BE2C (cell line): ENCODE results near the gene TBC1D2.

Experiments used
- DNase-seq: peaks from one replicate; pipeline ENCODE4 v3.0.0-alpha.2; 2020
- H3K27me3 ChIP-seq: fragments of 250-450 bp; sonication (Bioruptor Pico); 2 replicates; pipeline ENCODE4 v1.5.1; 2020; ENCODE audit warnings: mild to moderate bottlenecking
- H3K36me3 ChIP-seq: fragments of 250-450 bp; sonication (Bioruptor Pico); 2 replicates; pipeline ENCODE4 v1.5.1; 2020; ENCODE audit warnings: mild to moderate bottlenecking
- H3K4me1 ChIP-seq: fragments of 250-450 bp; sonication (Bioruptor Pico); 2 replicates; pipeline ENCODE4 v1.5.1; 2020
- H3K4me3 ChIP-seq: 2 replicates; pipeline ENCODE4 v1.5.1; 2011; ENCODE audit warnings: low read depth, low read length
- H3K9me3 ChIP-seq: fragments of 250-450 bp; sonication (Bioruptor Pico); 2 replicates; pipeline ENCODE4 v1.5.1; 2020
- TF ChIP-seq, protein P1 (sequence below): IDR thresholded peaks from 2 replicates; pipeline ENCODE4 v1.5.1; 2012; ENCODE audit warnings: mild to moderate bottlenecking, low read depth, low read length

TBC1D2 gene

DNA sequence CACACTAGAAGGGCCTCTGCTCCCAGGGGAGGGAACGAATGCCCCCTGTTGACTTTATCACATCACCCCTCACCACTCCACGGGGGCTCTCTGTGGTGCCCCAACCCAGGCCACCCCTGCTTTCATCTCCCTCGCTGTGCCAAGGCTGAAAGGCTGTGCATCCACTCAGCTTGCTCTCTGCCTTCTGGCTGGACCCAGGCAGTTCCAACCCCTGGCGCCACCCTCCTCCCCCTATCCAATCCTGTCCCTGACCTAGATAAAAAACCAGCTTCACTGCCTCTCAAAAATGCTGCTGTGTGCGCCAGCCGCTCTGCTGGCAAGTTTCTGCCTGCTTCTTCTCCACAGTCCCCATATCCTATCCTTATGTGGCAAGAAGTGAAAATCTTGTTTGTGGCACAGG lies 40.6 kb downstream of the TBC1D2 start:
- Histone ChIP-seq H3K36me3 (no peaks in the 10 kb centered on the region), H3K4me3 (no peak overlapping the region), H3K4me1 (no peaks in the 10 kb centered on the region; the same call in 1 of the 2 replicates), H3K9me3 (no peaks in the 10 kb centered on the region), H3K27me3 (no peaks in the 10 kb centered on the region)
- no peak for DNase-seq
- TF ChIP-seq, protein P1, sequence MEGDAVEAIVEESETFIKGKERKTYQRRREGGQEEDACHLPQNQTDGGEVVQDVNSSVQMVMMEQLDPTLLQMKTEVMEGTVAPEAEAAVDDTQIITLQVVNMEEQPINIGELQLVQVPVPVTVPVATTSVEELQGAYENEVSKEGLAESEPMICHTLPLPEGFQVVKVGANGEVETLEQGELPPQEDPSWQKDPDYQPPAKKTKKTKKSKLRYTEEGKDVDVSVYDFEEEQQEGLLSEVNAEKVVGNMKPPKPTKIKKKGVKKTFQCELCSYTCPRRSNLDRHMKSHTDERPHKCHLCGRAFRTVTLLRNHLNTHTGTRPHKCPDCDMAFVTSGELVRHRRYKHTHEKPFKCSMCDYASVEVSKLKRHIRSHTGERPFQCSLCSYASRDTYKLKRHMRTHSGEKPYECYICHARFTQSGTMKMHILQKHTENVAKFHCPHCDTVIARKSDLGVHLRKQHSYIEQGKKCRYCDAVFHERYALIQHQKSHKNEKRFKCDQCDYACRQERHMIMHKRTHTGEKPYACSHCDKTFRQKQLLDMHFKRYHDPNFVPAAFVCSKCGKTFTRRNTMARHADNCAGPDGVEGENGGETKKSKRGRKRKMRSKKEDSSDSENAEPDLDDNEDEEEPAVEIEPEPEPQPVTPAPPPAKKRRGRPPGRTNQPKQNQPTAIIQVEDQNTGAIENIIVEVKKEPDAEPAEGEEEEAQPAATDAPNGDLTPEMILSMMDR = no peak

DNA sequence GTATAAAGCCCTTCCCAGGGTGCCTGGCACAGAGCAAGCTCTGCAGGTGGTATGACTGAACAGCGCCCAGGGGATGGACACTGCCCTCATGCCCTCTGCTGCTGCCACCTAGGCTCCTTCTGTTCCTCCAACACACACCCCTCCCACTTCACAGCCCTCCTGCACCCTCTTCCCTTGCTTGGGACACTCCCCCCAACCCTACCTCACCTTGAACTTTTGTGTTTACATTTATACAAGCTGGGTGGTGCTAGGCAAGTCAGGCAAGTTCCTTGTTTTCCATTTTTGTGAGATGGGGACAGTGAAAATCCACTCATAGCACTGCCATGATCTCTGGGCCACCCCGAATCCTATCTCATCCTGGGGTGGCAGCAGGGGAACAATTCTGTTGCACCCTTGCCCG lies 44.2 kb downstream of the TBC1D2 start:
- Histone ChIP-seq H3K9me3 (no peaks in the 10 kb centered on the region), H3K27me3 (no peaks in the 10 kb centered on the region), H3K36me3 (no peaks in the 10 kb centered on the region), H3K4me1 (no peaks in the 10 kb centered on the region; the same call in 1 of the 2 replicates), H3K4me3 (no peak overlapping the region)
- DNase-seq = no peak
- TF ChIP-seq, protein P1 = no peak

DNA sequence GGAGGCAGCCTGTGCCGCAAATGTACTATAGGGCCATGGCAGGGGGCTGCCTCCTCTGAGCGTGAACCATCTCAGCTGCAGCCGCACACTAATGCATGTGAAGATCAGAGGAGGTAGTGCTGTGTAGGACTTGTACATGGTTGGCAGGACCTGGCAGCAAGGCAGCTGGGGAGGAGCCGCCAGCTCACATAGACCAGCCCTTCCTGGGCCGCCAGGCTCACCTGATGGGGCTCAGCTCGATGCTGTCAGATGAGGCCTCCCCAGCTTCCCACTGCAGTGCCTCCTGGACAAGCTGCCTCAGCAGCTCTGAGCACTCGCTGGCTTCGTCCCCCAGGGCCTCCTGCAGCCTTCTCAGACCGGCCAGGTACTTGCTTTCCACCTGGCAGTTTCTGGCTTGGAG lies 45.0 kb downstream of the TBC1D2 start:
- no peak overlapping the region for H3K4me3 ChIP-seq
- H3K4me1 ChIP-seq = no peaks in the 10 kb centered on the region
- no peaks in the 10 kb centered on the region for H3K36me3 ChIP-seq
- no peaks in the 10 kb centered on the region for H3K9me3 ChIP-seq
- no peak for DNase-seq
- TF ChIP-seq, protein P1 = no peak
- no peaks in the 10 kb centered on the region for H3K27me3 ChIP-seq

DNA sequence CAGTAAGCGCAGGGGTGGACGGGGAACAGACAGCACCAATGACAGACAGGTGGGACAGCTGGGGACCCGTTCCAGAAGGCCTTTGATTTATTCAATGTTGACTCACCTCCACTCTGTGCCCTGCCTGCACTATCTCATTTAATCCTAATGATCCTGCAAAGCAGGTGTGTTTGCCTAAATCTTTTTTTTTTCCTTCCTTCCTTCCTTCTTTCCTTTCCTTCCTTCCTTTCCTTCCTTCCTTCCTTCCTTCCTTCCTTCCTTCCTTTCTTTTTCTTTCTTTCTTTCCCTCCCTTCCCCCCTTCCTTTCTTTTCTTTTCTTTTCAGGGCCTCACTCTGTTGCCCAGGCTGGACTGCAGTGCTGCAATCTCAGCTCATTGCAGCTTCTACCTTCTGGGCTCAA lies 45.9 kb downstream of the TBC1D2 start:
- Histone ChIP-seq H3K36me3 (no peaks in the 10 kb centered on the region), H3K9me3 (no peaks in the 10 kb centered on the region), H3K4me1 (no peaks in the 10 kb centered on the region), H3K4me3 (no peak overlapping the region), H3K27me3 (no peaks in the 10 kb centered on the region)
- TF ChIP-seq, protein P1 = no peak
- DNase-seq = no peak

DNA sequence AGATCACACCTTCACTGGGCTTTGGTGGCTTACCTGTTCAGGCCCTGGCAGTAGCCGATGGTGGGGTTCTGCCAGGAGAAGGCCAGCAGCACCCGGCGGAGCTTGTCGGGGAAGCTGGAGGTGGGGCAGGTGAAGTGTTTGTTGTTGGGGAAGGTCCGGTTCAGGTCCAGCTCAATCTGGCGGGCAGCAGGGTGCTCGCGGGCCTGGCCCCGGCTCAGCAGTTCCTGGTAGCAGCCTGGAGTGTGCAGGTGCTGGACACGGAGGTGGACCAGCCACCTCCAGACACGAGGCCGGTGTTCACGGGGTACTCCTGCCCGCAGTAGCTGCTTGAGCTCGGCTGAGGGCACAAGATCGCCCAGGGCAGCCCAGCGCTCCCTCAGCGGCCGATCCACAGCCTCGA lies 46.8 kb downstream of the TBC1D2 start:
- no peak overlapping the region for H3K4me3 ChIP-seq
- TF ChIP-seq, protein P1 = no peak
- H3K9me3 ChIP-seq = no peaks in the 10 kb centered on the region
- no peaks in the 10 kb centered on the region for H3K36me3 ChIP-seq
- H3K27me3 ChIP-seq = no peaks in the 10 kb centered on the region
- H3K4me1 ChIP-seq = no peaks in the 10 kb centered on the region
- DNase-seq = no peak

DNA sequence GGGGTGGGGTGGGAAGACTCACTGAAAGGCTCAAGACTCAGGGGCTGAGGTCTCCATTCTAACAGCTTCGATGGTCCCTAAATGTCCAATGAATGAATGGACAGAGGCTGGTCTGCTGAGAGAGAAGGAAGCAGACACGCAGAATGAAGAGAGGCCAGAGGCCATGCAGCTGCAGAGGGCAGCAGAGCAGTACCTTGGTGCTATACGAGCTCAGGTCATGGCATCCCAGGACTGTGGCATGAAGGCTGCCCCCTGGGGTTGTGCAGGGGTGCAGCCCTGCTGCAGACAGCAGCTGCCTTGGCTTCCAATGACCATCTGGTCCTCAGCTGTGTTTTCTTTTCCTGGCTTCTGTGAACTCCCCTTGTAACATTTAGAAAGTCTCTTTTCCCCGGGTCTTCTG lies 47.8 kb downstream of the TBC1D2 start:
- Histone ChIP-seq H3K27me3 (no peaks in the 10 kb centered on the region), H3K9me3 (no peaks in the 10 kb centered on the region), H3K36me3 (no peaks in the 10 kb centered on the region), H3K4me3 (no peak overlapping the region), H3K4me1 (no peaks in the 10 kb centered on the region)
- DNase-seq = no peak
- TF ChIP-seq, protein P1 = no peak
